HL-60 (cell line): ENCODE results near the gene SMAD4.

Source experiments
- POLR2AphosphoS5 ChIP-seq: IDR thresholded peaks from 2 replicates; pipeline ENCODE4 v1.6.1; 2012; ENCODE audit warnings: low read depth
- TF ChIP-seq, protein P1 (sequence below): IDR thresholded peaks from 2 replicates; pipeline ENCODE4 v1.6.1; 2012; ENCODE audit warnings: low read depth; ENCODE audit not compliant: insufficient replicate concordance
- TF ChIP-seq, protein P2 (sequence below): IDR thresholded peaks from one replicate; pipeline ENCODE4 v1.5.1; 2011; ENCODE audit warnings: low read length, control low read depth, inconsistent platforms; ENCODE audit not compliant: insufficient read depth

DNA sequence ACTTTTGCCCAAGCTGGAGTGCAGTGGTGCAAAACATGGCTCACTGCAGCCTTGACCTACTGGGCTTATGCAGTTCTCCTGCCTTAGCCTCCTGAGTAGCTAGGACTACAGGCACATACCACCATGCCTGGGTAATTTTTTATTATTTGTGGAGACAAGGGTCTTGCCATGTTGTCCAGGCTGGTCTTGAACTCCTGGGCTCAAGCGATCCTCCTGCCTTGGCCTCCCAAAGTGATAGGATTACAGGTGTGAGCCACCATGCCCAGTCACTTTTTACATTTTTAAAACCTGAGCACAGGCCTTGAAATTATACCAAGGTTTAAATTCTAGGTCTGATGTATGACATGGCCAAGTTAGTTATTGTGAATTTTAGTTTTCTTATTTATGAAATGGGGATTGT, 18.2 kb downstream of the SMAD4 start:
- TF ChIP-seq, protein P1, sequence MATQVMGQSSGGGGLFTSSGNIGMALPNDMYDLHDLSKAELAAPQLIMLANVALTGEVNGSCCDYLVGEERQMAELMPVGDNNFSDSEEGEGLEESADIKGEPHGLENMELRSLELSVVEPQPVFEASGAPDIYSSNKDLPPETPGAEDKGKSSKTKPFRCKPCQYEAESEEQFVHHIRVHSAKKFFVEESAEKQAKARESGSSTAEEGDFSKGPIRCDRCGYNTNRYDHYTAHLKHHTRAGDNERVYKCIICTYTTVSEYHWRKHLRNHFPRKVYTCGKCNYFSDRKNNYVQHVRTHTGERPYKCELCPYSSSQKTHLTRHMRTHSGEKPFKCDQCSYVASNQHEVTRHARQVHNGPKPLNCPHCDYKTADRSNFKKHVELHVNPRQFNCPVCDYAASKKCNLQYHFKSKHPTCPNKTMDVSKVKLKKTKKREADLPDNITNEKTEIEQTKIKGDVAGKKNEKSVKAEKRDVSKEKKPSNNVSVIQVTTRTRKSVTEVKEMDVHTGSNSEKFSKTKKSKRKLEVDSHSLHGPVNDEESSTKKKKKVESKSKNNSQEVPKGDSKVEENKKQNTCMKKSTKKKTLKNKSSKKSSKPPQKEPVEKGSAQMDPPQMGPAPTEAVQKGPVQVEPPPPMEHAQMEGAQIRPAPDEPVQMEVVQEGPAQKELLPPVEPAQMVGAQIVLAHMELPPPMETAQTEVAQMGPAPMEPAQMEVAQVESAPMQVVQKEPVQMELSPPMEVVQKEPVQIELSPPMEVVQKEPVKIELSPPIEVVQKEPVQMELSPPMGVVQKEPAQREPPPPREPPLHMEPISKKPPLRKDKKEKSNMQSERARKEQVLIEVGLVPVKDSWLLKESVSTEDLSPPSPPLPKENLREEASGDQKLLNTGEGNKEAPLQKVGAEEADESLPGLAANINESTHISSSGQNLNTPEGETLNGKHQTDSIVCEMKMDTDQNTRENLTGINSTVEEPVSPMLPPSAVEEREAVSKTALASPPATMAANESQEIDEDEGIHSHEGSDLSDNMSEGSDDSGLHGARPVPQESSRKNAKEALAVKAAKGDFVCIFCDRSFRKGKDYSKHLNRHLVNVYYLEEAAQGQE, result no peak
- TF ChIP-seq, protein P2, sequence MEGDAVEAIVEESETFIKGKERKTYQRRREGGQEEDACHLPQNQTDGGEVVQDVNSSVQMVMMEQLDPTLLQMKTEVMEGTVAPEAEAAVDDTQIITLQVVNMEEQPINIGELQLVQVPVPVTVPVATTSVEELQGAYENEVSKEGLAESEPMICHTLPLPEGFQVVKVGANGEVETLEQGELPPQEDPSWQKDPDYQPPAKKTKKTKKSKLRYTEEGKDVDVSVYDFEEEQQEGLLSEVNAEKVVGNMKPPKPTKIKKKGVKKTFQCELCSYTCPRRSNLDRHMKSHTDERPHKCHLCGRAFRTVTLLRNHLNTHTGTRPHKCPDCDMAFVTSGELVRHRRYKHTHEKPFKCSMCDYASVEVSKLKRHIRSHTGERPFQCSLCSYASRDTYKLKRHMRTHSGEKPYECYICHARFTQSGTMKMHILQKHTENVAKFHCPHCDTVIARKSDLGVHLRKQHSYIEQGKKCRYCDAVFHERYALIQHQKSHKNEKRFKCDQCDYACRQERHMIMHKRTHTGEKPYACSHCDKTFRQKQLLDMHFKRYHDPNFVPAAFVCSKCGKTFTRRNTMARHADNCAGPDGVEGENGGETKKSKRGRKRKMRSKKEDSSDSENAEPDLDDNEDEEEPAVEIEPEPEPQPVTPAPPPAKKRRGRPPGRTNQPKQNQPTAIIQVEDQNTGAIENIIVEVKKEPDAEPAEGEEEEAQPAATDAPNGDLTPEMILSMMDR, result no peak
- no peak for TF ChIP-seq POLR2AphosphoS5
